Hepatocyte (in vitro differentiated cells): Measurements from ENCODE around the gene ACTL7A. TPM values are rescaled to one million over a fixed set of nuclear protein-coding genes. Genes with fewer than 3 reads are reported as not detected.

Experiments
- DNase-seq: peaks from one replicate; pipeline ENCODE4 v3.0.0-alpha.2; 2016; ENCODE audit warnings: low spot score
- H2AFZ ChIP-seq: fragments of 200-600 bp; sonication (generic); 2 replicates; pipeline ENCODE4 v1.6.0; 2016; ENCODE audit warnings: antibody characterized with exemption, mild to moderate bottlenecking
- H3K27ac ChIP-seq: fragments of 200-600 bp; sonication (generic); 2 replicates; pipeline ENCODE4 v1.5.1; 2016; ENCODE audit warnings: mild to moderate bottlenecking
- H3K27me3 ChIP-seq: fragments of 200-600 bp; sonication (generic); 2 replicates; pipeline ENCODE4 v1.6.1; 2016
- H3K36me3 ChIP-seq: fragments of 200-600 bp; sonication (generic); replicated peaks from 2 replicates; pipeline ENCODE4 v1.5.1; 2016; ENCODE audit warnings: low read depth; ENCODE audit not compliant: insufficient read depth
- H3K4me1 ChIP-seq: fragments of 200-600 bp; sonication (generic); 2 replicates; pipeline ENCODE4 v1.5.1; 2016; ENCODE audit warnings: mild to moderate bottlenecking, moderate library complexity; ENCODE audit not compliant: insufficient read depth
- H3K4me2 ChIP-seq: fragments of 200-600 bp; sonication (generic); 2 replicates; pipeline ENCODE4 v1.6.0; 2016
- H3K4me3 ChIP-seq: fragments of 200-600 bp; sonication (generic); 2 replicates; pipeline ENCODE4 v1.5.1; 2016; ENCODE audit warnings: mild to moderate bottlenecking
- H3K79me2 ChIP-seq: fragments of 200-600 bp; sonication (generic); 2 replicates; pipeline ENCODE4 v1.6.0; 2017; ENCODE audit warnings: mild to moderate bottlenecking
- H3K9me2 ChIP-seq: fragments of 200-600 bp; sonication (generic); replicated peaks from 2 replicates; pipeline ENCODE4 v1.6.0; 2017; ENCODE audit warnings: mild to moderate bottlenecking; ENCODE audit not compliant: insufficient read depth
- H3K9me3 ChIP-seq: fragments of 200-600 bp; sonication (generic); 2 replicates; pipeline ENCODE4 v1.5.1; 2016; ENCODE audit warnings: low read depth, mild to moderate bottlenecking
- H4K20me1 ChIP-seq: fragments of 200-600 bp; sonication (generic); 2 replicates; pipeline ENCODE4 v1.6.0; 2016; ENCODE audit warnings: mild to moderate bottlenecking; ENCODE audit not compliant: insufficient read depth, poor library complexity, severe bottlenecking
- EZH2 ChIP-seq: fragments of 200-600 bp; sonication (generic); IDR thresholded peaks from 2 replicates; pipeline ENCODE4 v1.6.1; 2016; ENCODE audit warnings: antibody characterized with exemption, mild to moderate bottlenecking, borderline replicate concordance
- EZH2phosphoT487 ChIP-seq: fragments of 200-600 bp; sonication (generic); IDR thresholded peaks from one replicate; pipeline ENCODE4 v1.6.1; 2018; ENCODE audit warnings: antibody characterized with exemption, mild to moderate bottlenecking, low read depth, moderate library complexity; ENCODE audit not compliant: unreplicated experiment, severe bottlenecking
- WGBS: methylation state at CpG from one replicate; pipeline ENCODE4 v1.1.6; 2016; ENCODE audit warnings: low lambda C conversion rate; ENCODE audit errors: missing lambda C conversion rate; 5-methylcytosine and 5-hydroxymethylcytosine counted together
- polyA plus RNA-seq: library from polyadenylated mRNA; unstranded; fragments of >200 nt; fragmentation: Nextera tagmentation; extraction: Ambion mirVana; gene quantifications from 2 replicates; pipeline ENCODE4 v1.2.1, GENCODE V29; 2016
- total RNA-seq: library from RNA; depleted of rRNA; stranded (reverse); fragments of >200 nt; gene quantifications from 2 replicates; pipeline ENCODE4 v1.2.3, GENCODE V29; 2014
- TF ChIP-seq, protein P1 (sequence below): fragments of 200-600 bp; sonication (generic); IDR thresholded peaks from 2 replicates; pipeline ENCODE4 v1.5.1; 2016; ENCODE audit warnings: antibody characterized with exemption, mild to moderate bottlenecking; ENCODE audit not compliant: poor library complexity

The ACTL7A gene
- total and polyA plus RNA-seq, 2 experiments from 2014 or later: not detected

DNA sequence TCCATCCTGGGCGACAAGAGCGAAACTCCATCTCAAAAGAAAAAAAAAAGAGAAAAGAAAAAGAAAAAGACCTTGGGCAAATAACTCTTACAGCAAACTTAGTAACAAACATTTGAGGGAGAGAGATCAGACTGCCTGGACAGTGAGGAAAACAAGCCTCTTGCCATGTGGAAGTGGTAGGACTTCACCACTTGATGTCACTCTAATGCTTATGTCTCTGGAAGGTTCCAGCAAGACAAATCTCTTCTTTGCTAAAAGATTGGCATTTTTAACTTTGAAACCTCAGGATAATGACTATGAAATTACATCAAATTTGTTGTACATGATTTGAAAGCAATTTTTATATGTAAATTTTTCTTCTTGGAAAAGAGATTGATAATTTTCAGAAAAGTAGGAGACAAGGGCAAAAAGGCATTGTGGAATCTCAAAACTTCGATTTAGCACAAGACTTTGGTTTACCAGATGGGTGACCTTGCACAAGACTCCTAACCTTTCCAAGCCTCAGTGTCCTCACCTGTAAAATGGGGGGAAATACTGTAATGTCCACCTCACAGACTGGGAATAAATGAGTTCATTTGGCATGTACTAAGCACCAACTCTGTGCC is 11.7 kb upstream of the ACTL7A start:
- Histone ChIP-seq H3K9me3 (no peaks in the 10 kb centered on the region), H3K36me3 (no peaks in the 10 kb centered on the region), H3K4me2 (no peak overlapping the region), H3K79me2 (no peaks in the 10 kb centered on the region), H3K27me3 (no peaks in the 10 kb centered on the region), H3K4me3 (no peak overlapping the region), H4K20me1 (no peaks in the 10 kb centered on the region), H3K27ac (no peak overlapping the region), H3K9me2 (no peaks in the 10 kb centered on the region), H3K4me1 (peaks cover 4% of the 10 kb centered on the region), H2AFZ (no peak overlapping the region)
- no peak for TF ChIP-seq EZH2phosphoT487
- TF ChIP-seq, protein P1, sequence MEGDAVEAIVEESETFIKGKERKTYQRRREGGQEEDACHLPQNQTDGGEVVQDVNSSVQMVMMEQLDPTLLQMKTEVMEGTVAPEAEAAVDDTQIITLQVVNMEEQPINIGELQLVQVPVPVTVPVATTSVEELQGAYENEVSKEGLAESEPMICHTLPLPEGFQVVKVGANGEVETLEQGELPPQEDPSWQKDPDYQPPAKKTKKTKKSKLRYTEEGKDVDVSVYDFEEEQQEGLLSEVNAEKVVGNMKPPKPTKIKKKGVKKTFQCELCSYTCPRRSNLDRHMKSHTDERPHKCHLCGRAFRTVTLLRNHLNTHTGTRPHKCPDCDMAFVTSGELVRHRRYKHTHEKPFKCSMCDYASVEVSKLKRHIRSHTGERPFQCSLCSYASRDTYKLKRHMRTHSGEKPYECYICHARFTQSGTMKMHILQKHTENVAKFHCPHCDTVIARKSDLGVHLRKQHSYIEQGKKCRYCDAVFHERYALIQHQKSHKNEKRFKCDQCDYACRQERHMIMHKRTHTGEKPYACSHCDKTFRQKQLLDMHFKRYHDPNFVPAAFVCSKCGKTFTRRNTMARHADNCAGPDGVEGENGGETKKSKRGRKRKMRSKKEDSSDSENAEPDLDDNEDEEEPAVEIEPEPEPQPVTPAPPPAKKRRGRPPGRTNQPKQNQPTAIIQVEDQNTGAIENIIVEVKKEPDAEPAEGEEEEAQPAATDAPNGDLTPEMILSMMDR: peak; percentile 52
- DNase-seq: peak; percentile 37
- 98% methylated on average over 3 of the region's 3 CpGs for WGBS

- WGBS: 92% methylated on average over 3 of the region's 3 CpGs
- H3K27ac ChIP-seq: no peak overlapping the region
- no peak overlapping the region for H3K4me2 ChIP-seq
- no peaks in the 10 kb centered on the region for H3K27me3 ChIP-seq
- no peaks in the 10 kb centered on the region for H3K79me2 ChIP-seq
- TF ChIP-seq EZH2phosphoT487 (no peak), EZH2 (no peak)
- TF ChIP-seq, protein P1: no peak
- H2AFZ ChIP-seq: no peak overlapping the region
- no peaks in the 10 kb centered on the region for H3K9me3 ChIP-seq
- DNase-seq: no peak
- H3K4me1 ChIP-seq: peaks cover 4% of the 10 kb centered on the region
- H4K20me1 ChIP-seq: no peaks in the 10 kb centered on the region
- no peak overlapping the region for H3K4me3 ChIP-seq
- no peaks in the 10 kb centered on the region for H3K36me3 ChIP-seq
- H3K9me2 ChIP-seq: no peaks in the 10 kb centered on the region
Observed at GRCh38 chr9:108851138-108851537, 10.9 kb upstream of the ACTL7A start.

DNA sequence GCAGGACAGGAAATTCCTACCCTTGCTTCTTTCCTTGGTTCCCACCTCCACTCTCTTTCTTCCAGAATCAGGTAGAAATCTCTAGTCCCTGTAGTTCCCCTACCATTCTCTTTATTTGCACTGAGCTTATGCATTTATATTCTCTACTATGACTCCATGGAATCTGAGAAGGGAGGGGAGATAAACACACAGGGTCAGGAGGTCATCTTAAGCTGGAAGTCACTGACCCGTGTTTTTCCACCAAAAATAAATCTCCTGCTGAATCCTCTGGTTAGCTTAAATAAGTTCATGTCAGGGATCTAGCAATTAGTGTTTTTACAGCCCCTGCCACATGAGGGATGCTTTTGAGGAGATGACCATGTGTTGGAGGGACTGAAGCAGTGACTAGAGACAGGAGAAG is 10.0 kb upstream of the ACTL7A start:
- H3K4me1 ChIP-seq: peaks cover 4% of the 10 kb centered on the region
- H4K20me1 ChIP-seq: no peaks in the 10 kb centered on the region
- DNase-seq: no peak
- no peak overlapping the region for H3K4me2 ChIP-seq
- TF ChIP-seq, protein P1: no peak
- TF ChIP-seq EZH2: no peak
- no peaks in the 10 kb centered on the region for H3K36me3 ChIP-seq
- no peaks in the 10 kb centered on the region for H3K9me2 ChIP-seq
- H3K4me3 ChIP-seq: no peak overlapping the region
- H3K27ac ChIP-seq: no peak overlapping the region
- no peak overlapping the region for H2AFZ ChIP-seq
- WGBS: 12% methylated on average over 1 of the region's 1 CpG
- H3K27me3 ChIP-seq: no peaks in the 10 kb centered on the region
- no peaks in the 10 kb centered on the region for H3K9me3 ChIP-seq
- no peaks in the 10 kb centered on the region for H3K79me2 ChIP-seq

- no peak for DNase-seq
- Histone ChIP-seq H3K4me1 (peaks cover 4% of the 10 kb centered on the region), H3K9me3 (no peaks in the 10 kb centered on the region), H3K36me3 (no peaks in the 10 kb centered on the region), H3K4me2 (no peak overlapping the region), H4K20me1 (no peaks in the 10 kb centered on the region), H3K79me2 (no peaks in the 10 kb centered on the region), H3K4me3 (no peak overlapping the region), H3K9me2 (no peaks in the 10 kb centered on the region), H3K27me3 (no peaks in the 10 kb centered on the region), H3K27ac (no peak overlapping the region), H2AFZ (no peak overlapping the region)
- WGBS: 85% methylated on average over 3 of the region's 3 CpGs
- TF ChIP-seq EZH2phosphoT487 (no peak), EZH2 (no peak)
- TF ChIP-seq, protein P1: no peak
Observed at GRCh38 chr9:108854094-108854493, 8.0 kb upstream of the ACTL7A start.
